ENCODE measurements around the gene ELMO1.

ELMO1 gene

DNA sequence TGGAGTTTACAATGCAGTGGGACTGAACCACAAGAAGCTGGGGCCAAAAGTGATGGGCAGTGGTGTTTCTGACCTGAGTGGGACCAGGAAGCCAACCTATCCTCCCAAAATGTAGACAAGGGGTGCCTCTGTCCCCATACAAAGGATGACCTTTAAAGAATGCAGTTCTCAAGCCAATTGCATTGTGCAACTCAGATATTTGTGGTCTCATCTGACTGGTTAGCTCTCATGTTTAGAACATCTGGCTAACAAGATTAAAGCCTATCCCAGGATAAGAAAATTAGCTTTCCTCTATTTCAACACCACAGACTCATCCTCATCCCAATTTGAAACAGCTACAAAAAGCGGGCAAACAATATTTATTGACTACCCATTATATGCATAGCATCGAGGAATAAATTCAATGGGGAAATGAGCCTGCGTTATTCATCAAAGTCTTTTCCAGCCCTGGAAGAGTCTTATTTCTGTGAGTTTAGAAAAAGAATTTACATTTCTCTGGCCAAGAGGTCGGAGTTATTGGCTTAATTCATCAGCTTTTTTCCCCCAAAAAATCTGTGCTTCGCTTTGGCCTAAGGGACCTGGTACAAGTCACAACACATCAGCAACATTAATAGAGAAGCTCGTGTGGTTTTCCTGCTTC lies 26.7 kb downstream of the ELMO1 start:
- in situ Hi-C loops (cut with HindIII; ENCODE audit: low pct_unique_long_range_greater_than_20kb, low sequenced_read_pairs) = no loop called here
- no peak for DNase-seq (ENCODE audit: low read depth in 1 of 2, low spot score in 1 of 2)

DNA sequence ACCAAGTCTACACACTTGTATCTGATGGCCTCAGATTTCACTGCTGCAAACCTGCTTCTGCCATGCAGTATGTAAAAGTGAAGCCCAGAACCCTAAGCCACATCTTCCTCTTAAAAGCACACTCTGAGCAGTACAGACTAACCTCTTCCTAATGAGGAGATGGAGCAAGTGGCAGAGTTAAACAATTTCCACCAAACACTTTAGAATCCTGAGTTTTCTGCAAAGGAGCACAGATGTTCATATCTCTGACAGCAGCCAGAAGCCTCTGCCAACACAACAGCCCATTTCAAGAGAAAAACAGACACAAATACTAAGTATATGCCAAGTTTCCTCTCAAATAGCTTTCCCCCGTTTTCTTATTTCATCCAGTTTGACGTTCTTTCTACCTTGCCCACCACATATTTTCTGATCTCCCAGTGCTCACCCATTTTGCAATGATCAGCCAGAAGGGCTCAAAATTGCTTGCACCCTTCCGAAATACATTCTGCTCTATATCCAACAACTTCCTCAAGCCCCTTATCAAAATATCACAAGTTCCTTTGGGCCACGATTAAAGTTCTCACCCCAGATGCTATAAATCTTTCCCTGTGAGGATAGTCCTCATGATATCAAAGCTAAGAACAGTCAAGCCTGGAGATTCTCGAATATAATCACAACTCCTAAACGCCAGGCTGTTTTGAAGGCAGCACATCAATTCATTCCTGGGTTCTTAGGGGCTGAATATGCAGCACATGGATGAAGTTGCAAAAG lies 27.5 kb downstream of the ELMO1 start:
- in situ Hi-C loops (cut with HindIII; ENCODE audit: low pct_unique_long_range_greater_than_20kb, low sequenced_read_pairs) = no loop called here
- TF ChIP-seq JUND (IDR thresholded peaks at IDR 0.05; ENCODE audit: low read depth) = no peak
- no peak for DNase-seq (ENCODE audit: low read depth in 1 of 2, low spot score in 1 of 2)

More for the DNA sequence above, 26.7 kb downstream of the ELMO1 start:
- TF ChIP-seq JUND (IDR thresholded peaks at IDR 0.05; ENCODE audit: low read depth) = no peak

DNA sequence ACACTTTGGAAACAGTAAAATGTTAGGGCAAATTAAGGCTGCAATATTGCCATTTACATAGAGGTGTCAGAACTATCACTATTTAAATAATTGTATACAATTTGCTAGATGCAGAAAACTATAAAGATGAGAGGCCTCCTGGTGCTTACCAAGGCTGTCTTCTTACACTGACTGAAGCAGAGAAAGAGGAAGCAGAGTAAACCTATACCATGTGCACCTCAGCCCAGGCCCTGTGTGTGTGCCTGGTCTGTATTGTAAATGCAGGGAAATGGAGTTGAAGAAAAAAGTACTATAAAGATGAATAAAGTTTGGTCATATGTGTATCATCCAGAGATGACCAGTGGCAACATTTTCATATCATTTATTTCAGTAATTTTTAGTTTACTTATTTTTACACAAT lies 29.2 kb downstream of the ELMO1 start:
- in situ Hi-C loops (cut with HindIII; ENCODE audit: low pct_unique_long_range_greater_than_20kb, low sequenced_read_pairs) = no loop called here
- DNase-seq (ENCODE audit: low read depth in 1 of 2, low spot score in 1 of 2) = no peak
- TF ChIP-seq JUND (IDR thresholded peaks at IDR 0.05; ENCODE audit: low read depth) = no peak

DNA sequence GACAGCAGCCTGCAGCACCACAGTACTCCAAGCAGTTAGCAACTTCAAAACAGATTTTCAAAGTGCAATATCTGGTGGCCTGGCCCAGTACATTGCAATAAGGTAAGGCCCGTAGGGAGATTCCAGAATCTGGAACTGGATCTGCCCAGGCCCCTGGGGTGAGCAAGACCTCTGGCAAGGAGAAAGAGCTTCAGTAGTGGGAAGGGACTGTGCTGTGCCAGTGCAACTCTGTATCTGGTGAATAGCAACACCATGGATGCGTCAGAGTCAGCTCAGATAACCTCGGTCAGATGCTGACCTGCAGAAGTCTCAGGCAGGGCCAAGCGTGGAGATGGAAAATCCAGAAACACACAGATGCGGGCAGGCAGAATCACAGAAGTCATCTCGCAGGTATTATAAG lies 30.3 kb downstream of the ELMO1 start:
- TF ChIP-seq JUND (IDR thresholded peaks at IDR 0.05; ENCODE audit: low read depth) = no peak
- in situ Hi-C loops (cut with HindIII; ENCODE audit: low pct_unique_long_range_greater_than_20kb, low sequenced_read_pairs) = no loop called here

DNA sequence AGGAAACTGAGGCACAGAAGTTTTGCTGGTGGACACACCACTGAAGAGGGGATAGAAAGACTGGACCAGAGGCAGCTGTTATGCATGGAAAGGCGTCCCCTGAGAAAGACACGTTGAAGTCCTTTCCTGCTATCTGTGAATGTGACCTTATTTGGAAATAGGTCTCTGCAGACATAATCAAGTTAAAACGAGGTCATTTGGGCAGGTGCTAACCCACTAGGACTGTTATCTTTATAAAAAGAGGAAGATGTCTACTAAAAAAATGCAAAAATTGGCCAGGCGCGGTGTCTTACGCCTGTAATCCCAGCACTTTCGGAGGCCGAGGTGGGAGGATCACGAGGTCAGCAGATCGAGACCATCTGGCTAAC lies 31.6 kb downstream of the ELMO1 start:
- TF ChIP-seq JUND (IDR thresholded peaks at IDR 0.05; ENCODE audit: low read depth) = no peak
- in situ Hi-C loops (cut with HindIII; ENCODE audit: low pct_unique_long_range_greater_than_20kb, low sequenced_read_pairs) = no loop called here
- no peak for DNase-seq (ENCODE audit: low read depth in 1 of 2, low spot score in 1 of 2)

More for the DNA sequence above, 30.3 kb downstream of the ELMO1 start:
- no peak for DNase-seq (ENCODE audit: low read depth in 1 of 2, low spot score in 1 of 2)

DNA sequence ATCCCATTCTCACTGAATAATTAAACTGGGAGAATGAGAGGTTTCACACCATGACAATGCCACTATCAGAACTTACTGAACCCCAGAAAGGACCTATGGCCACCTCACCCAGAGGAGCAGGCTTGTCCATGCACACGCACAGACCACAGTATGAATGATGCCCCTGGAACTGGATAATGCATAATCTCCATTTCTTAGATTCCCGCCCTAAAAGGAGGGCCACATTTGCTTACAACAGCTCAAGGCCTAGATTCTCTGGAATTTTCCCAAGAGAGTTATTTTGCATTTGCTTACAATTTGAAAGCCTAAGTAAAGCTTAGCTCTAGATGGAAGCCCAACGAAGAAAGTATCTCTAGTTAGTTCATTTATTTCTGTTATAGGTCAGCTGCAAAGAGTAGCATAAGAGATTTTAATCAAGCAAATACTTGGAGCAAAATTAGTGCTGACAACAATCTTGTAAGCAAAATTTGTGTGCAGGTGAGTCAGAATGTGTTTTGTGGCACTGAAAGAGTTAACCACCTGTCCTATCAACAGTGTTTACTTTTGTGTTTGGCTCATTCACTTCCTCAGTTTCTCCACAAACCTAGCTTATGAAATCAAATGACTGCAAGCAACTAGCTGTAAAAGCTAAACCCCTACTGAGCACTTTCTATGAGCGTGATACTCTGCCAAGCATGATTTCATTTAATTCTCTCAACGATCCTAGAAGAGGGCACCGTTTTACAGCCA lies 32.1 kb downstream of the ELMO1 start:
- no peak for DNase-seq (ENCODE audit: low read depth in 1 of 2, low spot score in 1 of 2)
- no peak for TF ChIP-seq JUND (IDR thresholded peaks at IDR 0.05; ENCODE audit: low read depth)
- in situ Hi-C loops (cut with HindIII; ENCODE audit: low pct_unique_long_range_greater_than_20kb, low sequenced_read_pairs) = no loop called here

DNA sequence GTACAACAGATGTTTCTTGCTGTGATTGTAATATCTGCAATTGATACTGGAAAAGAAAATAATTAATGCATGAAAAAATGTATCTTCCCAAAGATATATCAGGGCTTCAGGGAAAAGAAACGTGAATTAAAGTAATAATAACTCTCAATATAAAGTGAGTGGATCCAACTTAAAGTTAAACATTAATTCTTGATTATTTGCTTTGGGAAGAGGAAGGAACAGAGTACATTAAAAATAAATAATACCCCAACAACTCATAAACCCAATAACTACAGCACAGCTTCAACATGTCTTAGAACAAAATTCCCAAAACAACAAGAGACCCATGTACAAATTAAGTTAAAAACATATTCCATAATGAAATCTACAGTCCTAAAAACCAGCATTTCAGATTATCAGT lies 33.0 kb downstream of the ELMO1 start:
- DNase-seq (ENCODE audit: low read depth in 1 of 2, low spot score in 1 of 2) = no peak
- in situ Hi-C loops (cut with HindIII; ENCODE audit: low pct_unique_long_range_greater_than_20kb, low sequenced_read_pairs) = no loop called here
- no peak for TF ChIP-seq JUND (IDR thresholded peaks at IDR 0.05; ENCODE audit: low read depth)

DNA sequence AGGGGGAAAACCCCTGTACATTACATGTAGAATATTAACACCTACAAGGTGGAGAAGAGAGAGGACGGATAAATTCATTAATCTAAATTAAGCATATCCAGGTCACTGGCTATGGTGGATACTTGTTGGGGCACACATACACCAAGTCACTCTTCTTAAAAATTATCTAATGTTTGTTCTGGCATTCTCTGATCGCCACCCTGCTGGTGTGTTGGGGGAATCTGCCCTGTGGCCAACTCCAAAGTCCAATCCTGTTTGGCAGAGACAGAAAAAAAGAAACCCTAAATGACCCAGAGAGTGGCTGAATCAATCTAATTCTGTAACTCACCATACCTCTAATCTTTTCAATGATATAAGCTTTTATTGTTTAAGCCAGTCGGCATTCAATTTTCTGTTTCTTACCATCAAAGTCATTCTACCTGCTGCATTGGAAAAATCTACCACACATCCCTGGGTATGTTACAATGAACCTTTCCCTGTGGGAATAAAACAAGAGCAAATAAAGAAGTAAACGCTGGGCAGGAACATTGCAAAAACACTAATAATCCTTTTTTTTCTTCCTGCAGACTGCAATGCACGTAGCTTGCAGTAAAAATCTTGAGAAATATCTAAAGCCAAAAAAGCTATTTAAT lies 34.2 kb downstream of the ELMO1 start:
- TF ChIP-seq JUND (IDR thresholded peaks at IDR 0.05; ENCODE audit: low read depth) = no peak
- in situ Hi-C loops (cut with HindIII; ENCODE audit: low pct_unique_long_range_greater_than_20kb, low sequenced_read_pairs) = no loop called here

DNA sequence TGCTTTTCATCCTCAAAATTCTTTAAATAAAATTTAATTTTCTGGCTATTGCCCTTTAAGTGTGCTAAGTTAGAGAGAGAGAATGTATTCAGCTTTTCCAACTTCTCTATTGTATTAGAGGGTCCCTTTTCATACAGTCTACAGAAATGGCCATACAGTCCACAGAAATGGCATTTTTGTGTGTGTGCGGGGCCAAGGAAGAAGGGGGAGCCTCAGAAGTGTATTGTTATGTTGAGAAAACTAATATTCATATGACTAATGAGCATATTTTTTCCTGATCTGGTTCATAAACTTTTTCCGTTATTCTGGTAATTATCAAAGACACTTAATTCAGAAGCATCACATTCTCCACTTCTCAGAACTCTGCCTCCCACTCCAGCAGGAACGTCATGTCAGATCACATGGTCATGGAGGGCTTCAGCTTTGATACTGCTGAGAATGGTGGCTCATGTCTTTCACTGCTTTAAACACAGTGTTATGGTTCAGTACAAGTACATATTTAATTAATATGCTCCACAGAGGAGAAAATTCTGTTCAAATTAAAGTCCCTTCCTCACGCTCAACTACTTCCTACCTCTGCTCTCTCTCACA lies 37.1 kb downstream of the ELMO1 start:
- no peak for TF ChIP-seq JUND (IDR thresholded peaks at IDR 0.05; ENCODE audit: low read depth)
- in situ Hi-C loops (cut with HindIII; ENCODE audit: low pct_unique_long_range_greater_than_20kb, low sequenced_read_pairs) = no loop called here
- no peak for DNase-seq (ENCODE audit: low read depth in 1 of 2, low spot score in 1 of 2)

More for the DNA sequence above, 34.2 kb downstream of the ELMO1 start:
- DNase-seq (ENCODE audit: low read depth in 1 of 2, low spot score in 1 of 2) = no peak

DNA sequence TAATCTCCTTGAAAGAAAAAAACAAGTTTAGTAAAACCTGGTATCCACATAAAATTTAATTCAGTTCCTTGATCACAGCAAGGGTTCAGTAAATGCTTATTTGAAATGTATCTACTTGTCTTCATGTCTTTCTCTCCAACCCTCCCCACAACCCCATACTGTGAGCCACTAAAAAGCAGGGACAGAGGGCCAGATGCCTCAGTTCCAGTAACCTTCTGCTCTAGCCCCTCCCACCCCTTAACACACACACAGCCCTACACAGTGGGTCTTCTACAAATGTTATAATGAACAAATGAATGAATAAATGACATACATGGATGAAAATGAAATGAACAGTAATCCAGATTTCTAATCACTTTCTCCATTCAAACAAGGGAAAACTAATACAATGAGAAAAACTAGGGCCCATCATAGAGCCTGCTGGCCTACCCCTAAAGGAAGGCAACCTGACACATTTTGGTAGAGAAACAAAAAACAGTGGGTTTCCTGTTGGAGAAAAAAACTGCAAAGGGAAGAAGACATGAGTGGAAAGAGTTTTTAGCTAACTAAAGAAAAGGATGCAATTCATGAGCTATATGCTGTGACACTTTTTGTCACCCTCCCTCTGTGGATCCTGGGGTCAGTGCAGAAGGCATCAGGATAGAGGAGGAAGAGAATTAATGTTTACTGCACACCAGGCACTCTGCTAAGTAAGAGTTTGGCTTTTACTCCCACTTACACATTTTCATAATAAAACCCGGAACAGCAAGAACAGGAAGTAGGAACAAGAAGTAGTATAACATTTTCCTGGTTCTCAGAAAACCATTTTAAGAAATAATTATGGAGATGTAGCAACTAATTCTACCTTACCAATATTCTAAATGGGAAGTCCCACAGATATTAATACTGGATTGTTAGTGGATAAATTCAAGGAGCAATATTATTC lies 38.1 kb downstream of the ELMO1 start:
- TF ChIP-seq JUND (IDR thresholded peaks at IDR 0.05; ENCODE audit: low read depth) = no peak
- in situ Hi-C loops (cut with HindIII; ENCODE audit: low pct_unique_long_range_greater_than_20kb, low sequenced_read_pairs) = no loop called here
- no peak for DNase-seq (ENCODE audit: low read depth in 1 of 2, low spot score in 1 of 2)

DNA sequence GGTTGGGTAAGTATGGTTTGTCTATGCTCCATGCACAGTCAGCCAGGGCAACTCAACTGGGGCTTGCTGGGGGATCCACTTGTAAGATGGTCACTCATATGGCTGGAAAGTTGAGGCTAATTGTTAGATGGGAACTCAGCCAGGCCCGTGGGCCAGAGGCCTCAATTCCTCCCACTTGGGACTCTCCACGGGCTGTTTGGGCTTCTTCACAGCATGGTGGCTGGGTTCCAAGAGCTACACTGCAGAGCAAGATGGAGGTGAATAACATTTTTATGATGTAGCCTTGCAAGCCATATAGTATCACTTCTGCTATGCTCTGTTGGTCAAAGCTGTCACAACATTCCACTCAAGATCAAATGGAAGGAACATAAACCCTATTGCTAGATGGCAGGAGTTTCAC lies 39.2 kb downstream of the ELMO1 start:
- TF ChIP-seq JUND (IDR thresholded peaks at IDR 0.05; ENCODE audit: low read depth) = no peak
- no peak for DNase-seq (ENCODE audit: low read depth in 1 of 2, low spot score in 1 of 2)
- in situ Hi-C loops (cut with HindIII; ENCODE audit: low pct_unique_long_range_greater_than_20kb, low sequenced_read_pairs) = no loop called here
